Measurements from ENCODE around the gene PIEZO2.
"Not testable (repeated sequence)": the region's sequence is repeated elsewhere in the genome, so short reads cannot be mapped to it uniquely, and the experiment has no call there.

The PIEZO2 gene

GRCh38 chr18:11150271-11150615, 874 bp upstream of the PIEZO2 start:
- no peak for DNase-seq (ENCODE audit: low read depth in 2 of 2)

GRCh38 chr18:11148680-11149440, 509 bp downstream of the PIEZO2 start:
- no peak for DNase-seq (ENCODE audit: low read depth in 2 of 2)

DNA sequence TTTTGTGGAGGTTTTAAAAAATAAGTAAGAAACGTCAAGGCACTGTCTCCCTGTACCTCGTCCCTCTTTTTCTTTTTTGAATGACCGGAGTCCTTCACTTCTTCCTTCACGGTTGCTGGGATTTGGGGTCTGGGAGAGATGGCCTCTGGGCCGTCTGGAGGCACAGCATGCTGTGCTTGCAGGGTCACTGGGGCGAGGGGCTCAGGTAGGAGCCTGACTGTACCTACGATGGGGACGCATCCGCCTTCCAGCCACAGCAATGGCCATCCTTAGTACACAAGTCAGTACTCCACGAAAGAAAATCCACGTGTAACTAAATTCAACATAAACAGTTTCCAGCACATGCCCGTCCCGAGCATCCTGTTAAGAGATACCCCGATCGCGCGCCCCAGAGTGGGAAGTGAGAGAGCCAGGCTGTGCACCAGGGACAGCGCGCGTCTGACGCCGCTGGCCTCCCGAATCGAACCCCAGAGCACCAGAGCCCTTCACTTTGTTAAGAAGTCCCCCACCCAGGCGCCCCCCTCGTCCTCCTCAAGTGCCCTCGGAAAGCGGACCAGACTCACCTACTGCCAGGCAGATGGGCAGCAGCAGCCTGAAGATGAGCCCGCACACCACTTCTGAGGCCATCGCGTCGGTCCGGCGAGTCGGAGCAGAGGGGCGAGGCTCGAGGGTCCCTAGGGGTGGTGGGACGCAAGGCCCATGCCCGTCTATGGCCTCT, 1.2 kb downstream of the PIEZO2 start:
- DNase-seq (ENCODE audit: low read depth in 2 of 2) = no peak

- no peak for DNase-seq (ENCODE audit: low read depth in 2 of 2)
Observed at GRCh38 chr18:11147371-11147951, 1.9 kb downstream of the PIEZO2 start.

DNA sequence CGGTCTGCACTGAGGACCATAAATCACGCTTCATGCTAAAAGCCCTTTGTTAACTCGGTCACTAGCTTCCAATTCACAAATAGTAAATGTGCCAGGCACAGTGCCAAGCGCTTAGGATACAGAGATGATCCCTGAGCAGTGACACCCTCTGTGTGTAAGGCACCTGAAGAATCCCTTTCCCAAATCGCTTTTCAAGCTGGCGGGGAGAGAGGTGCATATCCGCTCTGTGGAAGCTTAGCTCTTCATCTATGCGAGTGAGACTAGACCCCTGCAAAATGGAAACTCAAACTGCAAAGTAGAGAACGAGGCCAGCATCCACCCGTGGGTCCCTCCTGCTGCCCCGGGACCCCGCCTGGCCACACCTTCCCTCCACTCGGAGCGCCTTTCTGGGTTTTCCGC, 2.4 kb downstream of the PIEZO2 start:
- no peak for DNase-seq (ENCODE audit: low read depth in 2 of 2)

GRCh38 chr18:11146238-11146946, 3.0 kb downstream of the PIEZO2 start:
- no peak for DNase-seq (ENCODE audit: low read depth in 2 of 2)

- DNase-seq (ENCODE audit: low read depth in 2 of 2) = no peak
Observed at GRCh38 chr18:11145413-11146191, 3.8 kb downstream of the PIEZO2 start.

GRCh38 chr18:11137400-11137799, 12.0 kb downstream of the PIEZO2 start:
- DNase-seq (ENCODE audit: low read depth in 2 of 2) = no peak

GRCh38 chr18:11136241-11136640, 13.1 kb downstream of the PIEZO2 start:
- no peak for DNase-seq (ENCODE audit: low read depth in 2 of 2)

DNA sequence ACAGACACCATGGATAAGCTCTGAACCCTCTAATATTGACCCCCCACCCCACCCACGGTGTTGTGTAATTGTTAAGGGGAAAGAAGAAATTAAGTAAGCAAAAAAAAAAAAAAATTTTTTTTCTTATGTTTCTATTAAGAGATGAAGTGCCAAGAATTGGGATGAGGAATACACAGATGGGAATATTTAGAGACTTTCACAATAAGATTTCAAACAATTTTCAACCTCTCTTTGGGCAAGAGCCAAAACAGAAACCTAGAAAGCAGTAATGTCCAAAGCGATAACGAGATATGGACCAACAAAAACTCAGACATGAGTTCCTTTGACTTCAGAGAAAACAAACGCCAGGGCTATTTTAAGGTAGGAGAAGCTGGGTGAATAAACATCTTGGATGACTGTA, 14.4 kb downstream of the PIEZO2 start:
- no peak for DNase-seq (ENCODE audit: low read depth in 2 of 2)

- DNase-seq (ENCODE audit: low read depth in 2 of 2) = not testable (repeated sequence)
Observed at GRCh38 chr18:11129059-11129458, 20.3 kb downstream of the PIEZO2 start.

DNA sequence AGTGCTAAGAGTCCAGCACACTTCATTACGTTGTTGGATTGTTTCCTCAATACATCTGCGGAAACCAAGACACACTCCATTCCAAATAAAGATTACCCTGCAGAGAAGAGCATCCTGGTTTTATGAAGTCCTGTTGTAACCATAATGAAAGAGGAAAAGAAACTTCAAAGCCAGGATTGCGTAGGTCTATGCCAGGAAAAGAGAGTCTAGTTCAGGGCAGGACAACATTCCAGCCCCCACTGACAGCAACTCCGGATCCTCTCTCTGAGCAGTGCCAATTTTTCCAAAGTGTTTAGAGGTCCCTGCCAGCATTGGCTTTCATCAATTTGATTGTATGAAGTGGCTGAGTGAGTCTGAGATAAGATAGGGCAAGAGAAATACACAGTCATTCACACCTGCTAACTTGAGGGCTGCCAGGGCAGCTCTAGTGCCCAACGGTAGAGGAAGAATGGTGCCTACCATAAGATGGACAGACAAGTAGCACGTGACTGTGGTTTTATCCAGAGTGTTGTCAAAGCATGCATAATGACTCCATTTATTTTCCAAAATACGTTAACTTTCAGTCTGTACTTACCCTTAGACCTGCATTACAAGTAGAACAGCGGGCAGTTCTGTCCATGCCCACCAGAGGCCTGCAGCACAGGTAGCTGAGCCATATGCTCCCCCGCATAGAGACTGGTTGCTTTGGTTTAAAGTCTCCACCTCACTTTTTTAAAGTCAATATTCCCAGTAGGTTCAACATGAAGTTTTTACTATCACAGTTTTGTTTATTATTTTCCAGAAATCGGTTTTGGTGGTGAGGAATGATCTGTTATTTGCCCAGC, 23.7 kb downstream of the PIEZO2 start:
- DNase-seq (ENCODE audit: low read depth in 2 of 2) = no peak

GRCh38 chr18:11124054-11124453, 25.3 kb downstream of the PIEZO2 start:
- no peak for DNase-seq (ENCODE audit: low read depth in 2 of 2)

DNA sequence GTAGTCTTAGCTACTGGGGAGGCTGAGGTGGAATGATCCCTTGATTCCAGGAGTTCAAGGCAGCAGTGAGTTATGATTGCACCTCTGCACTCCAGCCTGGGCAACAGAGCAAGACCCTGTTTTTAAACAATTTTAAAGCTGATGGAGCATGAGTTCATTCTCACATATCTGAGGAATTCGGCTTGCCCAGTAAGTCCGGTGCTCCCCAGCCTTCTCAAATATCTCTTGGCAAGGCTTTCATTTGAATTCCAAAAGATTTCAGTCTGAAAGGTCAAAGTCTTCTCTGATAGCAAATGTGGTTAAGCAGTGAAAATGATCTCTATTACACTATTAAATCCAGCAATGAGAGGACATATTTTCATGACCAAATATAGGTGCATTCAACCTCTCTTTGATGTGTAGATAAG, 27.9 kb downstream of the PIEZO2 start:
- no peak for DNase-seq (ENCODE audit: low read depth in 2 of 2)

- DNase-seq (ENCODE audit: low read depth in 2 of 2) = no peak
Observed at GRCh38 chr18:11119959-11120587, 29.3 kb downstream of the PIEZO2 start.

- DNase-seq (ENCODE audit: low read depth in 2 of 2) = no peak
Observed at GRCh38 chr18:11119550-11119949, 29.8 kb downstream of the PIEZO2 start.

- no peak for DNase-seq (ENCODE audit: low read depth in 2 of 2)
Observed at GRCh38 chr18:11118051-11118766, 31.2 kb downstream of the PIEZO2 start.

DNA sequence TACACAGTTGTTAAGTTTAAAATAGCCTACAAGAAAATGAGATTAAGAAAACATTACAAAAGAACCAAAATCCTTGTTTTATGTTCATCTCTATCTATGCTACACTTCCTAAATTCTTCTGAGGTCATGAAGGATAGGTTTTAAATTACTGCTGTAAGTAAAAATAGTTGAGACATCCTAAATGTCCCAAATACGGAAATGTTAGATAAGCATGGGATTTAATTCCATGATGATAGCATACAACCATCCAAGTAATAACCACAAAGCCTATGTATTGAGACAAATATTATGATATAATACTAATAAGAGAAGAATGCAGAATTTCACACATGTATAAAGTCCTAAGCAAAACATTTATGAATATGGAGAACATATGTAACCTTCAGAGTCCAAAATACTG, 34.1 kb downstream of the PIEZO2 start:
- DNase-seq (ENCODE audit: low read depth in 2 of 2) = no peak

- DNase-seq (ENCODE audit: low read depth in 2 of 2) = no peak
Observed at GRCh38 chr18:11114653-11115052, 34.7 kb downstream of the PIEZO2 start.

DNA sequence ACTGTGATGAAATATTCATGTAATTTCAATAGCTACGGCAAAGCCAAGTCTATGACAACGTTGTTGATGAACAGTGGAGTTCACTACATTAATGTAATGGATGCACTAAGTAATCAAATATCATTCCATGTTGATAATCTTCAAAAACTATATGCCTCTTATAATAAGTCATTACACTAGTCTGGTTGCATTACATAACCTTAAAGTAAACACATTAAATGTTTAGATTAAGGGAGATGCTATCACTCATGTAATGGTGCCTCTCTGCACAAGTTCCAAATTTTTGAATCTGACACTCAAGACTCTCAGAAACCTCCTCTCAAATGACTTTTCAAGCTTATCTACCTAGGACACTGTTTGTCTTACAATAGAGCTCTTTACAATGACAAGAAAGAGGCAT, 35.4 kb downstream of the PIEZO2 start:
- DNase-seq (ENCODE audit: low read depth in 2 of 2) = no peak

Data from stimulated activated CD8-positive, alpha-beta memory T cell treated with anti-CD3 and anti-CD28 coated beads, Interleukin-7, amount 100 ng/mL, for 4 hours (primary cell).